ENCODE results near the gene DNAJC11. TPM values are rescaled to one million over a fixed set of nuclear protein-coding genes. Genes with fewer than 3 reads are reported as not detected.

The DNAJC11 gene
- total and polyA plus RNA-seq, 10 donors = 13.3 to 66.9 (median 54.6) TPM

DNA sequence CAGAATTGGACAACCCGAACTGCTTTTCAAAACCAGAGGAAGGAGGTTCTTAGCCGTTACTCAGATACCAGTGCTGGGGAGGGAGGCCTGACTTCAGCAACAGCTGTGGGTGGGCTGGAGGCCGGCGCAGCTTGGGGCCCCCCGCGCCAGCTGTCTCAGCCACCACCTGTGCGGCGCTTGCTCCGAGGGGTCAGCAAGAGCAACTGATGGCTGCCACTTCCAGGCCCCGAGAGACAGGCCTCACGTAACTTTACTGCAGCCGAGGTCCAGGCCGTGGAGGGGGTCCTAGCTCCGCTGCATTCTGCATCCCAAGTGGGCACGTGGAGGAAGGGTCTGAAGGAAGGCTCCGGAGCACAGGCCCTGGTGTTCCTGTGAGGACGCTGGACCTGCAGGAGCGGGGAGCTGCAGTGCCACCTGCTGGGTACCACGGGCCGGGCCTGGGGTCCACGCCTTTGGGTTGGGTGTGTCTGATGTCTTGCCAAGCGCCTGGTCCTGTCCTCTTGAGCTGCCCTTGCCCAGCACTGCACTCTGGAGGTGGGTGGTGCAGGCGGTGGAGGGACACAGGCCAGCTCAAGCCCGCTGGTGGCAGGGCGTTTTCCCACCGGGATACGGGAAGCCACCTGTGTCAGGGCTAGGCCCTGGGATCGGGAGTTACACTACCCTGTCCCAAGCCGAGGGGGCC, 67.1 kb downstream of the DNAJC11 start:
- TF ChIP-seq CTCF (IDR thresholded peaks at IDR 0.05 in 8 of 11, conservative IDR thresholded peaks at IDR 0.05 in 3 of 11) = peak in 10 of 11 experiments; percentile 15 to 69 (median 44)
- TF ChIP-seq POLR2AphosphoS5 (IDR thresholded peaks at IDR 0.05) = peak; percentile 48 to 69 (median 60)
- TF ChIP-seq POLR2A (IDR thresholded peaks at IDR 0.05) = no peak
- H3K36me3 ChIP-seq = peaks cover 0 to 100% (median 86%) of the 10 kb centered on the region in 6 donors
- H3K9me3 ChIP-seq = no peaks in the 10 kb centered on the region
- 67 to 77% (median 75%) methylated on average over 26 to 29 of the region's 29 CpGs for WGBS, 5 donors
- no peaks in the 10 kb centered on the region for H3K27me3 ChIP-seq (replicated peaks in 1 of 7)
- DNase-seq = peak; percentile 82
- H3K27ac ChIP-seq = no peak overlapping the region
- no peaks in the 10 kb centered on the region for H3K4me1 ChIP-seq
- H3K4me3 ChIP-seq = no peak overlapping the region
- intact Hi-C loops (cut with DNase I; ENCODE audit: low total_unique reads) = no loop called here

DNA sequence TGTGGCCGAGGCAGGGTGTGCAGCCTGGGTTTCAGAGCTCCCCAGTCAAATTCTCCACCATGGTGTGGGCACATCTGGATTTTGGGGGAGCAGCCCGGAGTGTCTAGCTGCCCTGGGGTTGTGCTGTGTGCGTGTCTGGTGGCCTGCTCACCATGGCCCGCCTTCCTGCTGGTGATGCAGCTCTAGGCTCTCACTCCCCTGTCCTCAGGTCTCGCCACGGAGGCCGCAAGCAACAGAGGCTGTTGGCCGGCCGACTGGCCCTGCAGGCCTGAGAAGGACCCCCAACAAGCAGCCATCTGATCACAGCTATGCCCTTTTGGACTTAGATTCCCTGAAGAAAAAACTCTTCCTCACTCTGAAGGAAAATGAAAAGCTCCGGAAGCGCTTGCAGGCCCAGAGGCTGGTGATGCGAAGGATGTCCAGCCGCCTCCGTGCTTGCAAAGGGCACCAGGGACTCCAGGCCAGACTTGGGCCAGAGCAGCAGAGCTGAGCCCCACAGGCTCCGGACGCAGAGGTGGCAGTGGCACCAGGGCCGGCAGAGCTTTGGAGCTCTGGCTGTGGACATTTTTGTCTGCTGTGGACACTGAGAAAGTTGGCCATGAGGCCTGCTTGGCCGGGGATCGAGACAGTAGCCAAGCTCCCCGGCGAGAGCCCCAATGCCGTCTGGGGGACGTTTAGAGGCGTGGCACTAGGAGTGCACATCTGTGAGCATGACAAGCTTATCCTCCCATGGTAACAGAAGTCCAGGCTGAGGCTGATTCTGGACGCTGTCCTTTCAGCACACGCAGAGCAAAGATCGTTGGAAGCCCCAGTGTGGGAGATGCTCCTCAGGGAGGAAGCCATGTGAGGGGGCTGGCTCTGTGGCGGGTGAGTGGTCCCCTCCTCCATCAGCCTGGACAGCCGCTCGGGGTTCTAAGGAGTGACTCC, 68.8 kb downstream of the DNAJC11 start:
- H3K27ac ChIP-seq = no peak overlapping the region
- peaks cover 0 to 8% (median 3%) of the 10 kb centered on the region in 6 donors for H3K4me1 ChIP-seq
- H3K9me3 ChIP-seq = no peaks in the 10 kb centered on the region
- intact Hi-C loops (cut with DNase I; ENCODE audit: low total_unique reads) = no loop called here
- no peaks in the 10 kb centered on the region for H3K27me3 ChIP-seq (replicated peaks in 1 of 7)
- H3K4me3 ChIP-seq = no peak overlapping the region
- no peak for DNase-seq
- peaks cover 0 to 100% (median 86%) of the 10 kb centered on the region in 6 donors for H3K36me3 ChIP-seq
- TF ChIP-seq CTCF (IDR thresholded peaks at IDR 0.05 in 8 of 11, conservative IDR thresholded peaks at IDR 0.05 in 3 of 11) = no peak
- TF ChIP-seq POLR2A (IDR thresholded peaks at IDR 0.05) = no peak
- peak in 1 of 3 donors; percentile 39 for TF ChIP-seq POLR2AphosphoS5 (IDR thresholded peaks at IDR 0.05)
- WGBS, 5 donors = 85 to 95% (median 93%) methylated on average over 17 to 30 of the region's 30 CpGs

- Histone ChIP-seq H3K36me3 (peaks cover 0 to 94% (median 69%) of the 10 kb centered on the region in 6 donors), H3K27me3 (replicated peaks in 1 of 7) (no peaks in the 10 kb centered on the region), H3K9me3 (no peaks in the 10 kb centered on the region), H3K4me1 (peaks cover 5 to 26% (median 19%) of the 10 kb centered on the region in 6 donors), H3K27ac (no peak overlapping the region), H3K4me3 (no peak overlapping the region)
- WGBS, 5 donors = 97 to 99% (median 98%) methylated on average over 8 of the region's 8 CpGs
- intact Hi-C loops (cut with DNase I; ENCODE audit: low total_unique reads) = no loop called here
- TF ChIP-seq POLR2AphosphoS5 (IDR thresholded peaks at IDR 0.05) = no peak
- no peak for TF ChIP-seq CTCF (IDR thresholded peaks at IDR 0.05 in 8 of 11, conservative IDR thresholded peaks at IDR 0.05 in 3 of 11)
- no peak for TF ChIP-seq POLR2A (IDR thresholded peaks at IDR 0.05)
- no peak for DNase-seq
Measured at GRCh38 chr1:6631058-6631457, 70.6 kb downstream of the DNAJC11 start.

GRCh38 chr1:6630027-6630426, 71.6 kb downstream of the DNAJC11 start:
- intact Hi-C loops (cut with DNase I; ENCODE audit: low total_unique reads) = no loop called here
- Histone ChIP-seq H3K4me1 (peaks cover 9 to 33% (median 26%) of the 10 kb centered on the region in 6 donors), H3K36me3 (peaks cover 0 to 83% (median 59%) of the 10 kb centered on the region in 6 donors), H3K9me3 (no peaks in the 10 kb centered on the region), H3K27ac (no peak overlapping the region), H3K27me3 (replicated peaks in 1 of 7) (no peaks in the 10 kb centered on the region), H3K4me3 (no peak overlapping the region)
- TF ChIP-seq POLR2AphosphoS5 (IDR thresholded peaks at IDR 0.05) (peak in 1 of 3 donors; percentile 4), POLR2A (IDR thresholded peaks at IDR 0.05) (no peak)
- WGBS, 5 donors = 90 to 96% (median 94%) methylated on average over 8 of the region's 8 CpGs
- no peak for DNase-seq
